ENCODE results near the gene CDC42BPG. TPM values are rescaled to one million over a fixed set of nuclear protein-coding genes. Genes with fewer than 3 reads are reported as not detected.
A peak's percentile ranks its signal among the peaks of the same experiment; 100 is the strongest.

Gene CDC42BPG
- total RNA-seq, 1 experiment from 2014 or later = 30.1 TPM

GRCh38 chr11:64839887-64840782 is 4.3 kb downstream of the CDC42BPG start:
- TF ChIP-seq ATF3 (IDR thresholded peaks at IDR 0.05) (no peak), REST (IDR thresholded peaks at IDR 0.05; ENCODE audit: low read depth) (no peak), JUND (IDR thresholded peaks at IDR 0.05) (no peak), EGR1 (IDR thresholded peaks at IDR 0.05; ENCODE audit: low read depth) (no peak), ZNF274 (IDR thresholded peaks at IDR 0.05; ENCODE audit: low read depth, low read length) (no peak), CTCF (IDR thresholded peaks at IDR 0.05 in 2 of 3, conservative IDR thresholded peaks at IDR 0.05 in 1 of 3; ENCODE audit: borderline replicate concordance in 1 of 3, insufficient read depth in 1 of 3, low read depth in 2 of 3, low read length in 2 of 3) (no peak), TCF7L2 (IDR thresholded peaks at IDR 0.05; ENCODE audit: borderline replicate concordance, extremely low read depth, insufficient read depth, insufficient read length) (no peak), EZH2phosphoT487 (IDR thresholded peaks at IDR 0.05; ENCODE audit: borderline replicate concordance) (no peak), ELF1 (IDR thresholded peaks at IDR 0.05; ENCODE audit: borderline replicate concordance, low read depth) (no peak), SRF (IDR thresholded peaks at IDR 0.05; ENCODE audit: low read depth) (no peak), SIN3A (IDR thresholded peaks at IDR 0.05; ENCODE audit: low read depth) (no peak), FOSL1 (IDR thresholded peaks at IDR 0.05; ENCODE audit: low read depth) (no peak)
- ATAC-seq = no peak
- Histone ChIP-seq H4K20me1 (ENCODE audit: insufficient read depth) (no peaks in the 10 kb centered on the region), H3K9me3 (ENCODE audit: control insufficient read depth in 1 of 2, insufficient read depth in 1 of 2, low read depth in 1 of 2, low read length in 2 of 2) (no peaks in the 10 kb centered on the region), H2AFZ (ENCODE audit: low read depth, low read length, poor library complexity, severe bottlenecking) (no peak overlapping the region), H3K9me2 (ENCODE audit: insufficient read depth) (no peaks in the 10 kb centered on the region), H3K27me3 (ENCODE audit: insufficient read depth, low read length) (no peaks in the 10 kb centered on the region), H3K4me2 (ENCODE audit: low read length) (no peak overlapping the region), H3K4me1 (ENCODE audit: control insufficient read depth in 1 of 2, insufficient read depth in 2 of 2, low read length in 2 of 2) (peaks cover 27 to 42% of the 10 kb centered on the region in 2 experiments), H3K9ac (ENCODE audit: low read length) (no peak overlapping the region), H3K27ac (ENCODE audit: low read depth, low read length) (peak overlapping the region; percentile 23; the same call in 1 of the 2 replicates), H3K36me3 (ENCODE audit: control insufficient read depth in 1 of 2, insufficient read depth in 2 of 2, low read length in 2 of 2) (peaks cover 5 to 6% of the 10 kb centered on the region in 2 experiments; a peak in 3 of 4 replicates), H3K79me2 (ENCODE audit: insufficient read depth, low read length) (peaks cover 22% of the 10 kb centered on the region), H3K4me3 (replicated peaks in 1 of 2; ENCODE audit: low read depth in 1 of 2, low read length in 2 of 2) (no peak overlapping the region)
- ChIA-PET POLR2A (no interaction called here), CTCF (interaction anchor here (1.0 kb wide), 1 partner anchor 173 kb away, joined by 3 read pairs; the partner anchor contains the start of gene ARL2), RAD21 (ENCODE audit: low non-redundant PET in 1 of 2, low total read pairs in 2 of 2, uncharacterized antibody in 2 of 2, unreplicated experiment in 2 of 2) (no interaction called here)
- no peak for DNase-seq (ENCODE audit: low read depth, low spot score)
- no TSS peak for BruUV-seq (replicated peaks)
- intact Hi-C loops (cut with micrococcal nuclease) = loop anchor here (5.0 to 10.0 kb wide), 2 partner anchors 53 to 415 kb away; no protein-coding TSS in a partner anchor
